Measurements from ENCODE around the gene PYHIN1.
"Not testable (repeated sequence)": the region's sequence is repeated elsewhere in the genome, so short reads cannot be mapped to it uniquely, and the experiment has no call there.

PYHIN1 gene

DNA sequence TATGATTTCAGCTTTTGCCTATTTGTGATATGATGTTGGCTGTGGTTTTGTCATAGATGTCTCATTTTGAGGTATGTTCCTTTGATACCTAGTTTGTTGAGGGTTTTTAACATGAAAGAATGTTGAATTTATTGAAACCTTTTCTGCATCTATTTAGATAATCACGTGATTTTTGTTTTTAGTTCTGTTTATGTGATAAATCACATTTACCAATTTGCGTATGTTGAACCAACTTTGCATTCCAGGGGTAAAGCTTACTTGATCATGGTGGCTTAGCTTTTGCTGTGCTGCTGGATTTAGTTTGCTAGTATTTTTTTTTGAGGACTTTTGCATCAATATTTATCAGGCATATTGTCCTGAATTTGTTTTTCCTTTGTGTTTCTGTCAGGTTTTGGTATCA lies 51.9 kb downstream of the PYHIN1 start:
- no peak for DNase-seq (ENCODE audit: low read depth)

DNA sequence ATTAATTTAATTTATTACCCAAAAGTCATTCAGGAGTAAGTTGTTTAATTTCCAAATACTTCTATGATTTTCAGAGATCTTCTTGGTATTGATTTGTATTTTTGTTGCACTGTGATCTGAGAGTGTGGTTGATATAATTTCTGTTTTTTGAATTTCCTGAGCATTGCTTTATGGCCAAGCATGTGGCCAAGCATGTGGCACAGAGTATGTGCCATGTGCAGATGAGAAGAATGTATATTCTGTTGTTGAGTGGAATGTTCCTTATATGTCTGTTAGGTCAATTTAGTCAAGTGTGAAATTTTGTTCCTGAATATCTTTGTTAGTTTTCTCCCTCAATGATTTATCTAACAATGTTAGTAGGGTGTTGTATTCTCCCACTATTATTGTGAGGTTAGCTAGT lies 53.0 kb downstream of the PYHIN1 start:
- DNase-seq (ENCODE audit: low read depth): no peak

DNA sequence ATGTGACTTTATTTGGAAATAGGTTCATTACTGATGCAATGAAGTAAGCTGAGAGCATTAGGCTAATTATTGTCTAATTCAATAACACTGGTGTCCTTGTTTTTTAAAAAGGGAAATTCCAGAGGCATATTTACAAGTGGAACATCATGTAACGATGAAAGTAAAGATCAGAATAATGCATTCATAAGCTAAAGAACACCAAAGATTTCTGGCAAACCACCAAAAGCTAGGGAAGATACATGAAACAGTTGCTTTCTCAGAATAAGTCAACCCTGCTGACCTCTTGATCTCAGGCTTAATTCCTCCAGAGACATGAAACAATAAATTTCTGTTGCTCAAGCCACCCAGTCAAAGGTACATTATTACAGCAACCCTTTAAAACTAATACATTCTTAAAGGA lies 58.1 kb downstream of the PYHIN1 start:
- no peak for DNase-seq (ENCODE audit: low read depth)

DNA sequence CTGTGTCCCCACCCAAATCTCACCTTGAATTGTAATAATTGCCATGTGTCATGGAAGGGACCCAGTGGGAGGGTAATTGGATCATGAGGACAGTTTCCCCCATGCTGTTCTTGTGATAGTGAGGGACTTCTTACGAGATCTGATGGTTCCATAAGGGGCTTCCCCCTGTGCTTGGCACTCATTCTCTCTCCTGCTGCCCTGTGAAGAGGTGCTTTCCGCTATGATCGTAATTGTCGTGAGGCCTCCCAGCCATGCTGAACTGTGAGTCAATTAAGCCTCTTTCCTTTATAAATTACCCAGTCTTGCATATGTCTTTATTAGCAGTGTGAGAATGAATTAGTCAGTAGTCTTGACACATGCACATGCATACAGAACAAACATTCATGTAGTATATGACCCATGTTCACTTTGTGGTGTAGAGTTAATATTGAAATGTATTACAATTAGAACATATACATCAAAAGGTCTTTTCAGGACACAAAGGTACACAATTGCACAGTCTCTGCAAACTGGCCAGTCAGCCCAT lies 61.5 kb downstream of the PYHIN1 start:
- no peak for DNase-seq (ENCODE audit: low read depth)

DNA sequence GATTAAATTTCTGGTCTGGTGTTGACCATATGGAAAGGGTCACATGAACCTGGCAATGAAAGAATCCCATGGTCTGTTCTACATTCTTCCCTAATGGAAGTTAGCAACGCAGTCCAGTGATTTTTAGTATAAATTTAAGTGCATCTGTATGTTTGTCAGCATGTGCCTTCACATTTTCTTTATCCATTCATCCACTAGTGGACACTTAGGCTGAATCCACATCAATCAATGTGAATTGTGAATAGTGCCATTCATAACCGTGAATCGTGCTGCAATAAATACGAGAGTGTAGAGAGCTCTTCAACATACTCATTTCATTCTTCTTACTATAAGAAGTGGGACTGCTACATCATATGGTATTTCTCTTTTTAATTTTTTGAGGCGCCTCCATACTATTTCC lies 65.6 kb downstream of the PYHIN1 start:
- no peak for DNase-seq (ENCODE audit: low read depth)

DNA sequence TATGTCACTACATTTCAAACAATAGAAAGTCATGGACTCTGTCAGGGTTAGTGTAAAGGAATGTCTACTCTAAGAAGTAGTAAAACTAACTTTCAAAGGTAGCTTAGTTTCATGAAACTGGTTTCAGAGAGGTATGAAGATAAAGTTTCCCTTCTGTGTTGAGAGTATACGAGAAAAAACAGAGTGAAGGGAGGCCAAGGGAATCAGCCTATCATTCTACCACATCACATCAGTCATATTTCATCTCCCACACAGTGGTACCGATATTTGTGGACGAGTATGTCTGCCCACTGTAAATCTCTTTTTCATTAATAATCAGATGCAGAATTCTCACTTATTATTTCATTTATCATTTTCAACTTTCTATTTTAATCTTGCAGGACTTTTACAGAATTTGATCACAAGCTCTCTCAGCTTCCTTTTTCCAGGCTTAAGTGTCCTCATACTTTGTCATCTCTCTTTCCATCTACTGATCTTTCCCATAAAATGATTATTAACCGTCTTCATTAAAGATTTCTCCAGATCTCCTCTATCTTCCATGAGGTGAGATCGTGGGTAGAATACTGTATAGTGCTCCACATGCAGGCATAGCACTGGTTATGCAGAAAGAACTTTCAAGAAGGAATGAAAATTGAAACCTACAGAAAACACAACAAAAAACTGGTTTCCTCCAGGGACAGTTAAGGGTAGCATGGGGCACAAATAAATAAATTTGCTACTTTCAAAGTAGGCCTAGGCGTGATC lies 66.9 kb downstream of the PYHIN1 start:
- no peak for DNase-seq (ENCODE audit: low read depth)

DNA sequence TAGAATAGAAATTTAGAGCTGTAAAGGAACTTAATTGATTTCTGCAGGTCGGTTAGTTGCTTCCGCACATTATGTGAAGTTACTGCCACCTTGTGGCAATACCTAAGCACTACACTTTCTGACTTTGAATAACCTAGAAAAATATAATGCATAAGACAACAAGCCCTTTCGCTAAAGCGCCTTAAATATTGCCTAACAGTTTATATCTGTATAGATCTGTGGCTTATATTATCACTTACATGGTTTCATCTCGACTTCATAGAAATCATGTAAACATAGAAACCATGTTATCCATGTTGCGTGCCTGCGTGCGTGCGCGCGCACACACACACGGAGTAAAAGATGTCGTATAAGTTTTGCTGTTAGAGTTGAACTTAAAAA lies 67.4 kb downstream of the PYHIN1 start:
- DNase-seq (ENCODE audit: low read depth): no peak

DNA sequence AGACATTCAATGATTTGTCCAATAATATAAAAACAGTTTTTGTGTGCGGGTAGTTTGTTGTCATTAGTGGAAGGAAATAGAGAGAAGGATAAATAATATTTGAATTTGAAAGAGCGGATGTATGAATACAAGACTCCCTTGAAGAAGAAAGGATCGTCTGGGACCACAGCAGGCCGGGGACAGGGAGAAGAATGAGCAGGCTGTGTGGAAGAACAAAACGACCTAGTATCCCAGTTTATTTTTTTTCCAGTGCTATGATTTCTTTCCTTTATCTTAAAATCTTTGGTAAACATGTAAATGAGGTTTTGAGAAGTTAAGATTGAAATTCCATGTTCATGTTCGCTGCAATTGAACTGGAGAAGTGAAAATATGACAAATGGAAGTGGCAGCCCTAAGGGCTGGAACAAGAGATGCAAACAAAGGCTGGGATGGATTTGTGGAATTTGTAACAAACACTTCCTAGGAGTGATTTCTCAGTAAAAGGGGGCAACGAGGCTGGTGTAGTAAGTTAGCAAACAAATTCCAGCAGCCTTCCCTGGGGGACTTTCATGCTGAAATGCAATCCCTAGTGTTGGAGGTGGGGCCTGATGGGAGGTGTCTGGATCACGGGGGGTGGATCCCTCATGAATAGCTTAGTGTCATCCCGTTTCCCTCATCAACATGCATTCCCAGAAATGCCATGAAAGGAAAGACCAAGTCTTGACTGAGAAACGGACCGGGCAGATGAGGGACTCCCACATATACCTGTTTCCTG lies 68.1 kb downstream of the PYHIN1 start:
- DNase-seq (ENCODE audit: low read depth): no peak

DNA sequence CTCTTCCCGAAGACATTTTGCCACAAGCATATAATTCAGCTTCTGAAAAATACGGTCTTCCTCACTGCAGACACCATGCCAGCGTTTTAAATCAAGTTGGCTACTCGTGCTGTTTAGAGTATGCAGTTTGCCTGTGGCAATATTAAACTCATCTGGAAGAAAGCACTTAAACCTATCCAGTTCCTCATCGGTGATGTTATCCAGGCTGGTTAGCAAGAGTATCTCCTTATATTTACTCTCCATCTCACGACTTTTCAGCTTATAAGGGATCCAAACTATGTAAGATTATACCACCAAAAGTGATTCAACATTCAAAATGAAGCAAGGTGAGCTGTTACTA lies 68.7 kb downstream of the PYHIN1 start:
- DNase-seq (ENCODE audit: low read depth): no peak

DNA sequence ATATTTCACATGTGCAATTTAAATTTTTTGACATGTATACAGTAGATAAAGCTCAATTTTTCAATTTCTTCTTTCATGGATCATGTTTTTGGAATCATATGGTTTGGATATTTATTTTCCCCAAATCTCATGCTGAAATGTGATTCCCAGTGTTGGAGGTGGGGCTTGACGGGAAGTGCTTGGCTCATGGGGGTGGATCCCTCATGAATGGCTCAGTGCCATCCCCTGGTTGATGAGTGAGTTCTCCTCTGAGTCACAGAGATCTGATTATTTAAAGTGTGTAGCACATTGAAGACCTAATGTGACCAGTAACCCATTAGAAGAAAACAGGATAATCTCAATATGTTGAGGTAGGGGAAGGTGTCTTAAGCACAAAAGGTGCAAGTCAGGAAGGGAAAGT lies 69.3 kb downstream of the PYHIN1 start:
- DNase-seq (ENCODE audit: low read depth): no peak

DNA sequence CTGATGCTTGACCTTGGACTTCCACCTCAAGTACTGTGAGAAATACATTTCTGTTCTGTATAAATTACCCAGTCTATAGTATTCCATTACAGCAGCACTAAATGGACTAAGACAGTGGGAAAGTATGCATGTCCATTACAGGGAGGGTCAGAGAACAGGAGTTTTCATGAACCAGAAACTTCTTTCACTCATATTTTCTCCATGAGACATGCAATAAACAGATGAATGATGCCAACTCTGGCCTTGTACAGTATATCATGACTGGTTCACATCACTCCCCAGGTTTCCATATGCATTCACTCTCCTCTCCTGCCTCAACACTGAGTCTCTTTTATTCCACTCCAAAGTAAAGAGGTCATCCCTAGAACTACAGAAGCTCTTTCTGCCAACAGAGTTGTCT lies 73.8 kb downstream of the PYHIN1 start:
- no peak for DNase-seq (ENCODE audit: low read depth)

DNA sequence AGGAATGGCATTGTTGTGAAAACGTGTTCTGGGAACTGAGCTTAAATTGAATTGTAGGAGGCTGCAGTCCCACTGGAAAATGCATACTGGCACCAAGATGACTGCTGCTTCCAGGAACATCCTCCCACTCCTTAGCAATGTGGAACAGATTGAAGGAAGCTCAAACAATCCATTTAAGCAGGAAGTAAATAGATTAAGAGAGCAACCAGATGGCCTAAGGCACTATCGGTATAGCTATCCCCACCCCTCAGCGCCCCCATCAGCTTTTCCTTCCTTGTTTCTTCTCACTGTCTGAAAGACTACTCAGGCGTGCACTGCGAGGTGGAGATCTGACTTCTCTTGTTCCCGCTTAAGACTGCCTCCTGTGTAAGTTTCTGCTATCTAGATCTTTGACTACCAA lies 74.3 kb downstream of the PYHIN1 start:
- no peak for DNase-seq (ENCODE audit: low read depth)

DNA sequence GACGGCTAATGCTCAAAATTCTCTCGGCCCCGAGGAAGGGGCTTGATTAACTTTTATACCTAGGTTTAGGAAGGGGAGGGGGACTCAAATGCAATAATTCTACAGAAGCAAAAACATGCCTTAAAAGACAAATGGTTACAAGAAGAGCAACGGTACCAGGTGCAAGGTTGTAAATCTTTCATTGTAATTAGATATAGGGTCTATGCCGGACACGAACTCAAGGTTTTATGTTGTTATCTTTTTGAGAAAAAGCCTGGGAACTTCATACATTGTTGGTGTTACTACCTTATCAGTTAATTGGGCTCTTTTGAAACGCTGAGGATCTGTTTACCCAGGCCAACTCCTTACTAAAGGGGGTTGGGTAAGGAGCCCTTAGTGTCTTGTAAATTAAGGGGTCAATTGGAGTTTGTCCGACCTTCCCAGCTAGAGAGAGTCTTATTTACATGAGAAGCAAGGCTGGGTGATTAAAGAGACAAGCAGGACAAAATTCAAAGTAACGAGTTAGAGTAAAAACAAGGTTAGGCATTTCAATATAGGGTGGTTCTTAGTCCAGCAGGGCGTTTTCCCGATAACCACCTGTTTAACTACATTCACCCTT lies 75.0 kb downstream of the PYHIN1 start:
- DNase-seq (ENCODE audit: low read depth): not testable (repeated sequence)

DNA sequence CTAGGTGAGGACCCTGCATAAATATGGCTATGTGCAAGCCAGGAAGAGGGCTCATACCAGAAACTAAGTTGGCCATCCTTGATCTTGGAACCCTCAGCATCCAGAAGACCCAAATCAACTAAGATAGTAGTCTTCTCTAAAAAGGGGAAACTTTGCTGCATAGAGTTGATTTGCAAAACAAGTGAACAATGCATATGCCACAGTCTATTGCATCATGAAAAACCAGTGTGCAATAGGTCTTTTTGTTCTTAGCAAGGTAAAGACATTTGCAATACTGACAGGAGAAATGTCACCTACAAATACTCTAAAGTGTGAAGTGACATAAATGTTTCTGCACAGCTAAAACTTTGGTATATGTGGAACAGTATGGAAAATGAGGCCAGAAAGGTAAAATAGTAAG lies 76.4 kb downstream of the PYHIN1 start:
- no peak for DNase-seq (ENCODE audit: low read depth)

DNA sequence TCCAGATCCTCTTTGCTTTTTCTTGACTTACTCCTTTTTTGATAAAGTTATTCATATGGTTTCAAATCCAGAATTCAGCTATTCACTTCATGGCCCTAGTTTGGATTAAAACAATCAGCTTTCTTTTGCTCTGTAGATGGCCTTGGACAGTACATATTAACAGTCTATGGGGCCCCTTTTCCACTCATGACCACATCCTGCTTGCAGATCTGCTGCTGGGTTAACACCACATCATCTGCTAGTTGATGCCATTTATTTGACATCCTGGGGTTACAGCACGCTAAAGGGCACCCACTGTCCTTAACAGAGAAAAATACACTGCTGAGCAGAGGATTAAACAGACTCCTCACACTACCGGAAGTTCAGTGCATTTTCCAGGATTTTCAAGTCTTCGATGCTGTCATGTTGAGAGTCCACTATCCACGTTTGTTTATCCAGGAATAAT lies 77.4 kb downstream of the PYHIN1 start:
- peak; percentile 36 for DNase-seq (ENCODE audit: low read depth)

DNA sequence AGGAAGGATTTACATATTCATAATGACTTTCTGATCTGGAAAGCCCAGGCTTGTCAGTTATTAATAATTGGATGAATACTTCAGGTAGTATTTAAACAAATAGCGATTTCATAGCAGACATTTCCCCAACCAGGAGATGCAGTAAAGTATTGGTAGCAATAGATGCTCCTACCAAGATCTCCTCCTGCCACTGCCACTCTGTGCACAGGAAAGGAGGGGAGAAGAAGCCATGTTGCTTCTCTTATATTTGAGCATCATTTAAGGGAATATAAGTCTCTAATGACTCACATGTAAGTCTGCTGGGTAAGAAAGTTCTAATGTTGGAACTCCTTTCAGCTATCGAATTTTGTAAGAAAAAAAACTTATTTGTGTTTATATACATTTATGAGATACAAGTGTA lies 77.9 kb downstream of the PYHIN1 start:
- DNase-seq (ENCODE audit: low read depth): no peak

DNA sequence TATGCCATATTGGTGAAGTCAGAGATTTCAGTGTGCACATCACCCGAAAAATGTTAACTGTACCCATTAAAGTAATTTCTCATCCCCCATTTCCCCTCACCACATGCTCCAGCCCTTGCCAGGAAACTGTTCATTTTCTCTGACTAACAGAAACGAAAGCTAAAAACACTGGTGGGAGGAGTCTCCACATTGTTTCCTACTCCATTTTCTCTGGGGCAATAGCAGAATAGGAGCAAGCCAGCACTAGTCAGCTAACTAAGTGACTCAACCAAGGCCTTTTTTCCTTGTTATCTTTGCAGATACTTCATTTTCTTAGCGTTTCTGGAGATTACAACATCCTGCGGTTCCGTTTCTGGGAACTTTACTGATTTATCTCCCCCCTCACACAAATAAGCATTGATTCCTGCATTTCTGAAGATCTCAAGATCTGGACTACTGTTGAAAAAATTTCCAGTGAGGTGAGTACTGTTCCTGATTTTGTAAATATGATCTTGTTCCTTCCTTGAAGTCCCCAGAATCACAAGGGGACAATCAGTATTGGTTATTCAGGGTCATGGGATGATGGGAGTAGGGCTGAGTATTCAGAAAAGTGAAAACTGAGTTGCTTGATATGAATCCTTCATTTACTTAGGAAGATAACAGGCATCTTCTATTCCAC lies 78.5 kb downstream of the PYHIN1 start, which contains the start of gene IFI16:
Gene IFI16 (plus strand): TSS at position 204 of the 658 bp plus-strand sequence. CDS start 4,774 bp downstream, outside the sequence.
- DNase-seq (ENCODE audit: low read depth): peak; percentile 33

DNA sequence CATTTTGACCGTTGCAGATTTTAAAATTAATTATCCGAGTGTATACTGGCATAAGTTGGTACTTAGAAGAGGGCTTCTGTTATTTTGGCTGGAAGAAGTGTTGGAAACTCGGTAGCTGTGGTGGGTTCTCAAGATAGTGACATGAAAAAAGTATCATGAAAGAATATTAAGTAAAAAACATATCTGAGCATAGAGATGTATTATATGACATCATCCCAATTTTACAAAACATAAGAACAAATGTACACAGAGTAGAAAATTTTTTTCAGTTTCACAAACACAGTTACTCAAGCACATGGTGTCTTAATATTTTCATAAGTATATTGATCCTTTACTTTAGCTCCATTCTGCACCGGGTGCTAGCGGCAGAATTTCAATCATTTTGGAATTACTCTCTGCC lies 79.0 kb downstream of the PYHIN1 start:
- no peak for DNase-seq (ENCODE audit: low read depth)

DNA sequence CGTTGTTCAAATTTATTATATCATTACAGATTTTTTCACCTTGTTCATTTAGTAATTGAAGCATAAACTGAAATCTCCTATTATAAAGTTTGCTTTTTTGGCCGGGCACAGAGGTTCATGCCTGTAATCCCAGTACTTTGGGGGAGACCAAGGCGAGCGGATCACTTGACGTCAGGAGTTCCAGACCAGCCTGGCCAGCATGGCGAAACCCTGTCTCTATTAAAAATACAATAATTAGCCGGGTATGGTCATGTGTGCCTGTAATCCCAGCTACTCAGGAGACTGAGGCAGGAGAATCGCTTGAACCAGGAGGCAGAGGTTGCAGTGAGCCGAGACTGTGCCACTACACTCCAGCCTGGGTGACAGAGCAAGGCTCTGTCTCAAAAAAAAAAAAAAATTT lies 79.6 kb downstream of the PYHIN1 start:
- not testable (repeated sequence) for DNase-seq (ENCODE audit: low read depth)

DNA sequence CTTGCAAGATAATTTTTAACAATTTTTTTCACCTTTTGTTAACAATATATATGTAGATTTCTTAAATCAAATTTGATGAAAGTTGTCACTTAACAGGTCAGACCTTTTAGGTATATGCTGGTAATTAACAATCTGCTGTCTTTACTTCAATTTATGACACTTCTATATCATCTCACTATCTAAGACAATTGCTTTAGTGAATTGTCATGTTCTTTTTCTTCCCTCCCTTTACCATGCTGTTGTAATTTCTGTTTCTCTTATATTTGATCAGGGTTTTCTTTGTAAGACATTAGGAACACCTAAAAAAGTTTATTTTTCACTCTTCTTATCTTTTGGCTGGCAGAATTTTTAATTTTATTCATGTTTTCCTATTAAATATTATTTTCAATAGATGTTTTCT lies 80.4 kb downstream of the PYHIN1 start:
- DNase-seq (ENCODE audit: low read depth): no peak

DNA sequence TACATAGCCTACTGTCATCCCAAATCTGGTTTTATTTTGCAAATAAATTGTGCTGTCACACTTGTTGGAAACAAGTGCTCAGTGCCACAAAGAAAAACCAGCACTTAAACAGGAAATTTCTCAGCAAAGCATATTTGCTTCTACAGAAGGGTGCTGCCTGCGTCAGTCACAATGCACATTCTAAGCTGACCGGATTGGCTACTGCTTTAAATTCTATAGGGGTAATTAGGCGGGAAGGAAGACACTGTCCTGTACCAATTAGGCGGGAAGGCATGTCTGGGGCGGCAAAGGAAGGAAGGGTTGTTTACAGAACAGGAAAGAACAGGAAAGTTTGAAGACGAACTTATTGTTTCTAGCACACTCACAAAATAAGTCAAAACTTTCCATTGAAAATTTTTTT lies 81.1 kb downstream of the PYHIN1 start:
- DNase-seq (ENCODE audit: low read depth): peak; percentile 25

DNA sequence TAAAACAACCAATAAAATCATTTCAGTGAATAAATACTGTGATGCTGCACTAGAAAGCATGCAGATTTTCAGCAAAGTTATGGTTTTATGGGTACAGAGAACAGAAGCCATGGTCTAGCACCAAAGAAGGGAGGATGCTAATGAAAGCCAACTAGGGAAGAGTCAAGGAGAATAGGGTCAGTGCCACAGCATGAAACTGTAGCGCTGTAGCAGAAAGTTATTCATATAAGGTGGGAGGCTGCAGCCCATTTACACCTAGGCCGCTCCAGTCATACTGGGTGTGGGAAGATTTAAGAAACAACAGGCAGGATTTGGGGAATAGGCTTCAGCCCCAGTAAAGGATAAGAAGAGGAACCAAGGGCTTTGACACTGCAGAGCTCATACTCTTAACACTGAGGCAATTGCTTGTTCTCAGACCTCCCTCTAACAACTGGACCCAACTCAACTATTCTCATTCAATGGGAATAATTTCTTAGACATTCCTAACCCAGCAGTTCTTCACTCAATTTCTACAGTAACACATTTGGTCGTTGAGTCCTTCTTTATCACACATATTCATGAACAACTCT lies 82.7 kb downstream of the PYHIN1 start:
- DNase-seq (ENCODE audit: low read depth): no peak
